Fibroblast of lung (primary cell): Measurements from ENCODE around the gene DHX57. TPM values are rescaled to one million over a fixed set of nuclear protein-coding genes. Genes with fewer than 3 reads are reported as not detected.

Experiments
- DNase-seq, 2 donors: peaks; one replicate each; pipeline versions ENCODE4 v3.0.0 to v3.0.0-alpha.2; 2010; ENCODE audit warnings: low read depth in 2 of 2
- H2AFZ ChIP-seq: 2 replicates; pipeline ENCODE4 v1.5.1; 2012; ENCODE audit warnings: low read length, control low read depth, inconsistent platforms
- H3K27ac ChIP-seq: 2 replicates; pipeline ENCODE4 v1.5.1; 2011; ENCODE audit warnings: low read length, control low read depth; ENCODE audit not compliant: insufficient read depth
- H3K27me3 ChIP-seq: 2 replicates; pipeline ENCODE4 v1.5.1; 2011; ENCODE audit warnings: mild to moderate bottlenecking, low read length; ENCODE audit not compliant: control insufficient read depth, insufficient read depth
- H3K36me3 ChIP-seq: 2 replicates; pipeline ENCODE4 v1.5.1; 2011; ENCODE audit warnings: low read length; ENCODE audit not compliant: control insufficient read depth, insufficient read depth
- H3K4me1 ChIP-seq: 2 replicates; pipeline ENCODE4 v1.5.1; 2011; ENCODE audit warnings: low read length; ENCODE audit not compliant: control insufficient read depth, insufficient read depth; ENCODE audit errors: extremely low read depth
- H3K4me2 ChIP-seq: 2 replicates; pipeline ENCODE4 v1.5.1; 2011; ENCODE audit warnings: low read length, control low read depth; ENCODE audit not compliant: insufficient read depth; ENCODE audit errors: extremely low read depth
- H3K4me3 ChIP-seq, 4 experiments: fragments of 200-600 bp in 1 of 4; sonication (generic) in 1 of 4; replicated peaks in 1 of 4; 2 replicates each; pipeline ENCODE4 v1.5.1; 2011 to 2016; ENCODE audit warnings: low read length in 4 of 4, low read depth in 3 of 4, mild to moderate bottlenecking in 3 of 4, control low read depth in 2 of 4, inconsistent platforms in 1 of 4, mixed read lengths in 1 of 4; ENCODE audit not compliant: insufficient read depth in 1 of 4; ENCODE audit errors: control extremely low read depth in 1 of 4
- H3K79me2 ChIP-seq: 2 replicates; pipeline ENCODE4 v1.5.1; 2012; ENCODE audit warnings: mild to moderate bottlenecking, low read length, inconsistent platforms; ENCODE audit not compliant: control insufficient read depth, insufficient read depth
- H3K9ac ChIP-seq: 2 replicates; pipeline ENCODE4 v1.5.1; 2011; ENCODE audit warnings: mild to moderate bottlenecking, low read length, control low read depth; ENCODE audit not compliant: insufficient read depth
- H3K9me3 ChIP-seq: 2 replicates; pipeline ENCODE4 v1.5.1; 2012; ENCODE audit warnings: low read depth, low read length; ENCODE audit not compliant: control insufficient read depth, insufficient read depth
- H4K20me1 ChIP-seq: 2 replicates; pipeline ENCODE4 v1.5.1; 2011; ENCODE audit warnings: low read length; ENCODE audit not compliant: control insufficient read depth, insufficient read depth; ENCODE audit errors: extremely low read depth
- EZH2 ChIP-seq: IDR thresholded peaks from 2 replicates; pipeline ENCODE4 v1.5.1; 2012; ENCODE audit warnings: low read length, control low read depth, mild to moderate bottlenecking; ENCODE audit errors: missing control alignments
- polyA plus RNA-seq, 2 donors: library from polyadenylated mRNA; depleted of rRNA in 1 of 2; stranded (reverse) in 1 of 2; unstranded in 1 of 2; fragments of >200 nt; gene quantifications; 2 replicates each; pipeline ENCODE4 v1.2.1, GENCODE V29; 2011 to 2012; ENCODE audit warnings: missing spikeins in 1 of 2
- total RNA-seq: library from RNA; depleted of rRNA; stranded (reverse); fragments of >200 nt; gene quantifications from 2 replicates; pipeline ENCODE4 v1.2.1, GENCODE V29; 2014
- TF ChIP-seq, protein P1 (sequence below), 2 donors: IDR thresholded peaks in 1 of 2; conservative IDR thresholded peaks in 1 of 2; 1 replicate in 1 of 2; 2 replicates in 1 of 2; pipeline ENCODE4 v1.5.1; 2011 to 2012; ENCODE audit warnings: low read length in 2 of 2, control low read depth in 1 of 2, inconsistent platforms in 1 of 2, low read depth in 1 of 2, mild to moderate bottlenecking in 1 of 2

Gene DHX57
- total and polyA plus RNA-seq, 2 donors (not counting 1 experiment from before 2014, with no cell fraction given): 18.5 to 23.5 TPM

DNA sequence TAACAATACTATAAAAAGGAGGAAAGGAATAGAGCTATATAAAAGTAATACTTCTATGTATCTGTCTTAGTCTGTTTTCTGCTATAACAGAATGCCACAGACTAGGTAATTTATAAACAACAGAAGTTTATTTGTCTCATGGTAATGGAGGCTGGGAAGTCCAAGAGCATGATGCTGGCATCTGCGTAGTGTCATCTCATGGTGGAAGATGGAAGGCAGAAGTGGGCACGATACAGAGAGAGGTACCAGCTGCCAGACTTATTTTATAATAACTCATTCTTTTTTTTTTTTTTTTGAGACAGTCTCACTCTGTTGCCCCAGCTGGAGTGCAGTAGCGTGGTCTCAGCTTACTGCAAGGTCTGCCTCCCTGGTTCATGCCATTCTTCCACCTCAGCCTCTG lies 4.3 kb downstream of the DHX57 start:
- Histone ChIP-seq H3K27me3 (no peaks in the 10 kb centered on the region), H4K20me1 (no peaks in the 10 kb centered on the region)
- TF ChIP-seq, protein P1, sequence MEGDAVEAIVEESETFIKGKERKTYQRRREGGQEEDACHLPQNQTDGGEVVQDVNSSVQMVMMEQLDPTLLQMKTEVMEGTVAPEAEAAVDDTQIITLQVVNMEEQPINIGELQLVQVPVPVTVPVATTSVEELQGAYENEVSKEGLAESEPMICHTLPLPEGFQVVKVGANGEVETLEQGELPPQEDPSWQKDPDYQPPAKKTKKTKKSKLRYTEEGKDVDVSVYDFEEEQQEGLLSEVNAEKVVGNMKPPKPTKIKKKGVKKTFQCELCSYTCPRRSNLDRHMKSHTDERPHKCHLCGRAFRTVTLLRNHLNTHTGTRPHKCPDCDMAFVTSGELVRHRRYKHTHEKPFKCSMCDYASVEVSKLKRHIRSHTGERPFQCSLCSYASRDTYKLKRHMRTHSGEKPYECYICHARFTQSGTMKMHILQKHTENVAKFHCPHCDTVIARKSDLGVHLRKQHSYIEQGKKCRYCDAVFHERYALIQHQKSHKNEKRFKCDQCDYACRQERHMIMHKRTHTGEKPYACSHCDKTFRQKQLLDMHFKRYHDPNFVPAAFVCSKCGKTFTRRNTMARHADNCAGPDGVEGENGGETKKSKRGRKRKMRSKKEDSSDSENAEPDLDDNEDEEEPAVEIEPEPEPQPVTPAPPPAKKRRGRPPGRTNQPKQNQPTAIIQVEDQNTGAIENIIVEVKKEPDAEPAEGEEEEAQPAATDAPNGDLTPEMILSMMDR (conservative IDR thresholded peaks at IDR 0.05 in 1 of 2, IDR thresholded peaks at IDR 0.05 in 1 of 2; ENCODE audit: low read depth in 1 of 2, low read length in 2 of 2): no peak
- no peak for TF ChIP-seq EZH2

DNA sequence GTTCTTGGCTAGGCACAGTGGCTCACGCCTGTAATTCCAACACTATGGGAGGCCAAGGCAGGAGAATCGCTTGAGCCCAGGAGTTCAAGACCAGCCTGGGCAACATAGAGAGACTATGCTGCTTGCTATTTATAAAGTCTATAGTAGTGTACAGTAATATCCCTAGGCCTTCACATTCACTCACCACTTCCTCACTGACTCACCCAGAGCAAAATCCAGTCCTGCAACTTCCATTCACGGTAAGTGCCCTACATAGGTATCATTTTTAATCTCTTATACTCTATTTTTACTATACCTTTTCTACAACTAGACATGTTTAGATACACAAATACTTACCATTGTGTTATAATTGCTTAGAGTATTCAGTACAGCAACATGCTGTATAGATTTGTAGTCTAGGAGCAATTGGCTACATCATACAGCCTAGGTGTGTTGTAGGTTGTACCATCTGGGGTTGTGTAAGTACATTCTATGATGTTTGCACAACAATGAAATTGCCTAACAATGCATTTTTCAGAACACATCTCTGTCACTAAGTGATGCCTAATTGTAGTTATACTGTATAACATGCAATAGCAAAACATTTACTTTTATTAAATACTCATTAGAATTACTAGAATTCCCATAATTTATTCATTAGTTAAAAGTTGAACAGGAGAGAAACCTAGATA lies 8.8 kb downstream of the DHX57 start:
- Histone ChIP-seq H3K27ac (no peak overlapping the region), H3K9ac (no peak overlapping the region), H3K79me2 (no peaks in the 10 kb centered on the region), H3K36me3 (peaks cover 2% of the 10 kb centered on the region), H2AFZ (no peak overlapping the region), H3K27me3 (no peaks in the 10 kb centered on the region), H3K9me3 (no peaks in the 10 kb centered on the region), H3K4me3 (no peak overlapping the region), H4K20me1 (no peaks in the 10 kb centered on the region), H3K4me1 (no peaks in the 10 kb centered on the region), H3K4me2 (no peak overlapping the region)
- DNase-seq: no peak
- no peak for TF ChIP-seq EZH2
- TF ChIP-seq, protein P1 (conservative IDR thresholded peaks at IDR 0.05 in 1 of 2, IDR thresholded peaks at IDR 0.05 in 1 of 2; ENCODE audit: low read depth in 1 of 2, low read length in 2 of 2): no peak

More for the DNA sequence above, 4.3 kb downstream of the DHX57 start:
- no peak overlapping the region for H3K4me2 ChIP-seq
- no peak overlapping the region for H3K4me3 ChIP-seq
- no peak for DNase-seq
- H3K4me1 ChIP-seq: no peaks in the 10 kb centered on the region
- H2AFZ ChIP-seq: no peak overlapping the region
- no peak overlapping the region for H3K9ac ChIP-seq
- H3K27ac ChIP-seq: no peak overlapping the region
- H3K79me2 ChIP-seq: peaks cover 15% of the 10 kb centered on the region
- no peaks in the 10 kb centered on the region for H3K9me3 ChIP-seq
- H3K36me3 ChIP-seq: peaks cover 2% of the 10 kb centered on the region

DNA sequence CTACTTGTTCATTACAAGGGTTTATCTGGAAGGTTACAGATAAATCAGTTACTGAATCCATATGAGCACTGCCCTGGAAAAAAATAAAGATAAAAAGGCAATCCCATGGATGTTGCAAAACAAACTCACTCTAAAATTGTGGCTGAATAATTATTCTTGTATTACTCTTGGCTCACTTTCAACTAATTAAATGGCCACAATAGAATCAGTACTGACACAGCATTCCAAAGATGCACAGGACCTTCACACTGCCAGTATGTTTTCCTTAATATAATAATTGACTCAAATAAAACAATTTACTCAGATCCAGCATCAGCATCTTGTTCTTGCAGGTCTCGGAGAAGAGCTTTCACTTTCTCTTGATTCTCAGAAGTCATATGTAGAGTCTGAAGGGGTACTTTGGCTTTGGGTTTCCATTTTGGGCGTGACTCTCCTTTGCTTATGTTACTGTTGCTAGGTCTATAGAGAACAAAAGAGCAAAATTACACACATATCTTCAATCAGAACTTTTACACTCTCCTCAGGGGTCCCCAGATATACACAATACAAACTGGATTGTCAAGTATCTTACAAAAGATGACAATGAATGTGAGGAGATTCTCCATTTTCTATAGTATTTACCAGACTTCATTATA lies 12.6 kb downstream of the DHX57 start:
- H3K9me3 ChIP-seq: no peaks in the 10 kb centered on the region
- H3K4me2 ChIP-seq: no peak overlapping the region
- TF ChIP-seq, protein P1 (conservative IDR thresholded peaks at IDR 0.05 in 1 of 2, IDR thresholded peaks at IDR 0.05 in 1 of 2; ENCODE audit: low read depth in 1 of 2, low read length in 2 of 2): no peak
- no peak for TF ChIP-seq EZH2
- H3K4me1 ChIP-seq: no peaks in the 10 kb centered on the region
- H3K27ac ChIP-seq: no peak overlapping the region
- H3K27me3 ChIP-seq: no peaks in the 10 kb centered on the region
- no peak overlapping the region for H3K9ac ChIP-seq
- H2AFZ ChIP-seq: no peak overlapping the region
- DNase-seq: no peak
- no peaks in the 10 kb centered on the region for H3K79me2 ChIP-seq
- H3K4me3 ChIP-seq: no peak overlapping the region
- H3K36me3 ChIP-seq: peaks cover 3% of the 10 kb centered on the region
- H4K20me1 ChIP-seq: no peaks in the 10 kb centered on the region
